H1 (cell line): Measurements from ENCODE around the gene CTLA4. TPM values are rescaled to one million over a fixed set of nuclear protein-coding genes. Genes with fewer than 3 reads are reported as not detected.

Experiments used
- ATF3 ChIP-seq: IDR thresholded peaks from 2 replicates; pipeline ENCODE4 v1.6.1; 2011; ENCODE audit warnings: low read depth, mild to moderate bottlenecking, low read length; ENCODE audit not compliant: insufficient read depth
- TEAD4 ChIP-seq: IDR thresholded peaks from 2 replicates; pipeline ENCODE4 v1.6.1; 2012; ENCODE audit warnings: low read depth, low read length, inconsistent platforms, mixed read lengths
- polyA plus RNA-seq, 7 experiments: library from polyadenylated mRNA; depleted of rRNA in 3 of 7; stranded (reverse) in 5 of 7; unstranded in 2 of 7; fragments of >200 nt in 5 of 7; fragments of 200-250 nt in 2 of 7; gene quantifications; 1 replicate in 5 of 7; 2 replicates in 1 of 7; 4 replicates in 1 of 7; pipeline versions ENCODE4 v1.2.1 to v1.2.3, GENCODE V29; 2011 to 2013; ENCODE audit warnings: missing spikeins in 2 of 7, mixed read lengths in 2 of 7
- total RNA-seq: library from RNA; stranded (reverse); fragmentation: NEBNext Ultra II Directional; extraction: Animal tissue kit (Norgen Biotek cat#: 25700); gene quantifications from 2 replicates; pipeline ENCODE4 v1.2.1, GENCODE V29; 2021
- TF ChIP-seq, protein P1 (sequence below): IDR thresholded peaks from 2 replicates; pipeline ENCODE4 v1.6.1; 2012; ENCODE audit warnings: inconsistent platforms

The CTLA4 gene
- total and polyA plus RNA-seq, 2 of the 8 experiments (the other 6 are each of a cell fraction or from before 2014, with no cell fraction given), result not detected

GRCh38 chr2:203889944-203890343 is 22.4 kb downstream of the CTLA4 start (continued):
- TF ChIP-seq TEAD4 (no peak), ATF3 (no peak)
- TF ChIP-seq, protein P1, sequence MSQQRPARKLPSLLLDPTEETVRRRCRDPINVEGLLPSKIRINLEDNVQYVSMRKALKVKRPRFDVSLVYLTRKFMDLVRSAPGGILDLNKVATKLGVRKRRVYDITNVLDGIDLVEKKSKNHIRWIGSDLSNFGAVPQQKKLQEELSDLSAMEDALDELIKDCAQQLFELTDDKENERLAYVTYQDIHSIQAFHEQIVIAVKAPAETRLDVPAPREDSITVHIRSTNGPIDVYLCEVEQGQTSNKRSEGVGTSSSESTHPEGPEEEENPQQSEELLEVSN, result no peak
